ENCODE results near the gene C11orf86. TPM values are rescaled to one million over a fixed set of nuclear protein-coding genes. Genes with fewer than 3 reads are reported as not detected.
A peak's percentile ranks its signal among the peaks of the same experiment; 100 is the strongest.

C11orf86 gene
- total RNA-seq (2021) = 0.44 to 0.87 TPM (median 0.68 TPM) in 3 replicates
- percentile 14 among the genes with signal in this experiment for Bru-seq, nascent RNA
- long read RNA-seq, experiment 1, partial matches to known transcripts = 1 of 2 reads
- long read RNA-seq, experiment 1, other reads (novel, unspliced or antisense) = 1 of 2 reads
- long read RNA-seq, experiment 2 = 0 reads
- long read RNA-seq, experiment 3, partial matches to known transcripts = 1 of 1 reads
- long read RNA-seq, experiment 3, other reads (novel, unspliced or antisense) = 0 of 1 reads

GRCh38 chr11:66974724-66975404, at the start of gene C11orf86:
C11orf86 (plus strand) TSS chr11:66975304; CDS start chr11:66975363, 59 bp downstream.
- Mint-ChIP-seq H3K4me1 (peaks cover 11% of the 10 kb centered on the region), H3K9me3 (peaks cover 18% of the 10 kb centered on the region), H3K36me3 (no peaks in the 10 kb centered on the region), H3K4me3 (no peak within 1 kb of the TSS), H3K27me3 (ENCODE audit: low read depth) (peaks cover 5% of the 10 kb centered on the region), H3K27ac (0 out of 2 replicates have a peak within 1 kb of the TSS, but pooled peaks have one; percentile 41)
- ATAC-seq = peak; percentile 11; the same call in 1 of the 2 replicates
- POLR2A ChIA-PET = interaction anchor here (2.8 kb wide), 1 partner anchor 16 kb away, joined by 9 read pairs; the partner anchor contains the start of gene PC
- DNase-seq (ENCODE audit: low spot score) = no peak
- CTCF ChIA-PET = interaction anchor here (0.6 to 4.8 kb wide), 23 partner anchors 11 to 553 kb away, joined by 3 to 30 read pairs (median 7); partner anchors contain the start of genes PC and RCE1
- TF ChIP-seq E2F4 (CRISPR knock-in tag; IDR thresholded peaks at IDR 0.05; ENCODE audit: borderline replicate concordance, low read depth) (no peak), TP53 (CRISPR knock-in tag; IDR thresholded peaks at IDR 0.05) (no peak), CREB1 (CRISPR knock-in tag; IDR thresholded peaks at IDR 0.05) (no peak), NFYB (CRISPR knock-in tag; conservative IDR thresholded peaks at IDR 0.05; ENCODE audit: low read depth) (no peak)

GRCh38 chr11:66929753-66930152, 45.4 kb upstream of the C11orf86 start:
- peaks cover 17% of the 10 kb centered on the region for H3K9me3 Mint-ChIP-seq
- peaks cover 17% of the 10 kb centered on the region for H3K36me3 Mint-ChIP-seq
- no peak for DNase-seq (ENCODE audit: low spot score)
- ChIA-PET CTCF (interaction anchor here (1.2 kb wide), 1 partner anchor 14 kb away, joined by 4 read pairs; no protein-coding TSS in a partner anchor), POLR2A (no interaction called here)
- no peak for TF ChIP-seq HMGA2 (CRISPR knock-in tag; IDR thresholded peaks at IDR 0.05)
- TF ChIP-seq TP53 (CRISPR knock-in tag; IDR thresholded peaks at IDR 0.05) = no peak
- no peak for TF ChIP-seq ZNF317 (CRISPR knock-in tag; IDR thresholded peaks at IDR 0.05; ENCODE audit: borderline replicate concordance, low read depth)
- no peak for TF ChIP-seq CREM (CRISPR knock-in tag; IDR thresholded peaks at IDR 0.05)
- TF ChIP-seq NFE2L1 (CRISPR knock-in tag; IDR thresholded peaks at IDR 0.05) = no peak
- TF ChIP-seq GTF2I (CRISPR knock-in tag; conservative IDR thresholded peaks at IDR 0.05) = no peak
- TF ChIP-seq ELF4 (CRISPR knock-in tag; IDR thresholded peaks at IDR 0.05; ENCODE audit: low read depth) = no peak
- TF ChIP-seq AFF4 (CRISPR knock-in tag; IDR thresholded peaks at IDR 0.05; ENCODE audit: borderline replicate concordance) = no peak
- no peak for TF ChIP-seq GABPB1 (CRISPR knock-in tag; IDR thresholded peaks at IDR 0.05)
- no peak for TF ChIP-seq ATF6 (CRISPR knock-in tag; IDR thresholded peaks at IDR 0.05)
- TF ChIP-seq SP1 (CRISPR knock-in tag; conservative IDR thresholded peaks at IDR 0.05) = no peak
- H3K27ac Mint-ChIP-seq = no peak overlapping the region; the same call in 1 of the 2 replicates
- peaks cover 4% of the 10 kb centered on the region; the same call in 1 of the 2 replicates for H3K4me1 Mint-ChIP-seq
- no peaks in the 10 kb centered on the region for H3K27me3 Mint-ChIP-seq (ENCODE audit: low read depth)
- no peak overlapping the region for H3K4me3 Mint-ChIP-seq
- no peak for ATAC-seq
